Mesendoderm (in vitro differentiated cells): Measurements from ENCODE around the gene KIF2C.

ENCODE experiments used
- DNase-seq: peaks from one replicate; pipeline ENCODE4 v3.0.0; 2013
- H2AK5ac ChIP-seq: 2 replicates; pipeline ENCODE4 v1.6.1; 2013; ENCODE audit warnings: low read length, inconsistent platforms
- H2BK120ac ChIP-seq: 2 replicates; pipeline ENCODE4 v1.6.1; 2013; ENCODE audit warnings: low read depth, mild to moderate bottlenecking, low read length, moderate library complexity, mixed read lengths
- H2BK15ac ChIP-seq: replicated peaks from 2 replicates; pipeline ENCODE4 v1.6.1; 2013; ENCODE audit warnings: low read depth, mild to moderate bottlenecking, moderate library complexity
- H2BK5ac ChIP-seq: 2 replicates; pipeline ENCODE4 v1.6.1; 2013; ENCODE audit warnings: low read length, inconsistent platforms
- H3K18ac ChIP-seq: 2 replicates; pipeline ENCODE4 v1.6.1; 2013; ENCODE audit warnings: mild to moderate bottlenecking, low read length, mixed read lengths
- H3K23ac ChIP-seq: one replicate; pipeline ENCODE4 v1.6.1; 2013; ENCODE audit warnings: low read length
- H3K27ac ChIP-seq: 2 replicates; pipeline ENCODE4 v1.5.1; 2013; ENCODE audit warnings: low read depth, mild to moderate bottlenecking, inconsistent platforms, low read length, moderate library complexity
- H3K27me3 ChIP-seq: 2 replicates; pipeline ENCODE4 v1.6.1; 2013; ENCODE audit warnings: low read length, control low read depth, mild to moderate bottlenecking, inconsistent platforms; ENCODE audit not compliant: insufficient read depth, poor library complexity
- H3K36me3 ChIP-seq: 2 replicates; pipeline ENCODE4 v1.6.1; 2013; ENCODE audit warnings: low read length, inconsistent platforms; ENCODE audit not compliant: control insufficient read depth, insufficient read depth
- H3K4ac ChIP-seq: one replicate; pipeline ENCODE4 v1.6.1; 2013; ENCODE audit warnings: low read depth, mild to moderate bottlenecking, low read length, moderate library complexity
- H3K4me1 ChIP-seq: 2 replicates; pipeline ENCODE4 v1.6.1; 2013; ENCODE audit warnings: low read depth, low read length, inconsistent platforms; ENCODE audit not compliant: control insufficient read depth
- H3K4me2 ChIP-seq: 2 replicates; pipeline ENCODE4 v1.6.1; 2013; ENCODE audit warnings: low read length
- H3K4me3 ChIP-seq: 2 replicates; pipeline ENCODE4 v1.5.1; 2013; ENCODE audit warnings: mild to moderate bottlenecking, low read length
- H3K56ac ChIP-seq: one replicate; pipeline ENCODE4 v1.6.1; 2013; ENCODE audit warnings: low read length
- H3K79me1 ChIP-seq: 2 replicates; pipeline ENCODE4 v1.6.1; 2013; ENCODE audit warnings: low read length, inconsistent platforms
- H3K79me2 ChIP-seq: 2 replicates; pipeline ENCODE4 v1.6.1; 2013; ENCODE audit warnings: mild to moderate bottlenecking, low read length; ENCODE audit not compliant: control insufficient read depth, insufficient read depth
- H3K9ac ChIP-seq: 2 replicates; pipeline ENCODE4 v1.6.1; 2013; ENCODE audit warnings: low read length, inconsistent platforms
- H4K5ac ChIP-seq: one replicate; pipeline ENCODE4 v1.6.1; 2013; ENCODE audit warnings: low read length
- H4K8ac ChIP-seq: one replicate; pipeline ENCODE4 v1.6.1; 2013; ENCODE audit warnings: low read depth, mild to moderate bottlenecking, control low read depth, low read length, moderate library complexity
- WGBS: extraction: QIAGEN DNeasy Blood & Tissue Kit; methylation state at CpG from one replicate; pipeline ENCODE4 v1.1.7; 2013; ENCODE audit warnings: low lambda C conversion rate, missing lambda C conversion rate; ENCODE audit not compliant: insufficient coverage; ENCODE audit errors: extremely low coverage; 5-methylcytosine and 5-hydroxymethylcytosine counted together

Gene KIF2C

GRCh38 chr1:44784094-44785028, 44.7 kb downstream of the KIF2C start:
- H3K4ac ChIP-seq, result peak overlapping the region; percentile 46
- peak overlapping the region; percentile 93 for H4K5ac ChIP-seq

GRCh38 chr1:44785029-44785380, 45.4 kb downstream of the KIF2C start:
- no peak overlapping the region for H2AK5ac ChIP-seq
- H3K27me3 ChIP-seq, result no peaks in the 10 kb centered on the region
- H2BK5ac ChIP-seq, result no peak overlapping the region
- H3K36me3 ChIP-seq, result no peaks in the 10 kb centered on the region
- H3K18ac ChIP-seq, result no peak overlapping the region
- no peak overlapping the region for H3K23ac ChIP-seq
- H2BK120ac ChIP-seq, result no peak overlapping the region
- no CpG with 5 or more reads among the region's 6 CpGs for WGBS
- no peak for DNase-seq
- no peak overlapping the region for H3K27ac ChIP-seq
- no peak overlapping the region for H3K4ac ChIP-seq
- no peak overlapping the region for H2BK15ac ChIP-seq
- H3K79me2 ChIP-seq, result no peaks in the 10 kb centered on the region
- H3K4me2 ChIP-seq, result no peak overlapping the region
- peaks cover 5% of the 10 kb centered on the region for H3K4me1 ChIP-seq
- no peak overlapping the region for H3K9ac ChIP-seq
- no peak overlapping the region for H4K5ac ChIP-seq
- no peak overlapping the region for H4K8ac ChIP-seq
- H3K79me1 ChIP-seq, result no peaks in the 10 kb centered on the region
- H3K4me3 ChIP-seq, result no peak overlapping the region
- H3K56ac ChIP-seq, result no peak overlapping the region

More at GRCh38 chr1:44784094-44785028, 44.7 kb downstream of the KIF2C start:
- Histone ChIP-seq H3K36me3 (no peaks in the 10 kb centered on the region), H3K18ac (peak overlapping the region; percentile 25), H3K23ac (peak overlapping the region; percentile 90), H3K27ac (no peak overlapping the region), H3K4me3 (peak overlapping the region; percentile 7), H3K79me1 (no peaks in the 10 kb centered on the region), H2BK15ac (no peak overlapping the region), H3K4me1 (peaks cover 5% of the 10 kb centered on the region), H3K79me2 (no peaks in the 10 kb centered on the region), H4K8ac (no peak overlapping the region), H2BK5ac (peak overlapping the region; percentile 26), H2AK5ac (no peak overlapping the region), H3K9ac (peak overlapping the region; percentile 74), H3K56ac (peak overlapping the region; percentile 91), H3K27me3 (no peaks in the 10 kb centered on the region), H2BK120ac (no peak overlapping the region), H3K4me2 (peak overlapping the region; percentile 50)
- peak; percentile 63 for DNase-seq
- WGBS, result no CpG with 5 or more reads among the region's 71 CpGs

- H3K79me2 ChIP-seq, result no peaks in the 10 kb centered on the region
- no peak overlapping the region for H2BK5ac ChIP-seq
- H3K4me2 ChIP-seq, result no peak overlapping the region
- no peak overlapping the region for H2BK120ac ChIP-seq
- H3K4me1 ChIP-seq, result peaks cover 5% of the 10 kb centered on the region
- no peak for DNase-seq
- H4K8ac ChIP-seq, result no peak overlapping the region
- H3K4ac ChIP-seq, result no peak overlapping the region
- H3K4me3 ChIP-seq, result no peak overlapping the region
- no peaks in the 10 kb centered on the region for H3K27me3 ChIP-seq
- peak overlapping the region; percentile 48 for H3K9ac ChIP-seq
- H4K5ac ChIP-seq, result no peak overlapping the region
- no peaks in the 10 kb centered on the region for H3K79me1 ChIP-seq
- WGBS, result no CpG with 5 or more reads among the region's 11 CpGs
- H3K23ac ChIP-seq, result no peak overlapping the region
- no peak overlapping the region for H3K18ac ChIP-seq
- H3K27ac ChIP-seq, result no peak overlapping the region
- H2BK15ac ChIP-seq, result no peak overlapping the region
- no peak overlapping the region for H2AK5ac ChIP-seq
- H3K36me3 ChIP-seq, result no peaks in the 10 kb centered on the region
- peak overlapping the region; percentile 68 for H3K56ac ChIP-seq
Measured at GRCh38 chr1:44785501-44786137, 46.0 kb downstream of the KIF2C start.

GRCh38 chr1:44786138-44786840, 46.7 kb downstream of the KIF2C start:
- Histone ChIP-seq H2BK120ac (no peak overlapping the region), H3K4me3 (peak overlapping the region; percentile 24), H3K23ac (no peak overlapping the region), H2BK15ac (no peak overlapping the region), H3K36me3 (no peaks in the 10 kb centered on the region), H3K4me1 (peaks cover 5% of the 10 kb centered on the region), H2BK5ac (no peak overlapping the region), H4K8ac (no peak overlapping the region), H3K9ac (peak overlapping the region; percentile 73), H3K4ac (no peak overlapping the region), H2AK5ac (no peak overlapping the region), H3K27ac (no peak overlapping the region), H3K18ac (no peak overlapping the region), H4K5ac (no peak overlapping the region), H3K79me1 (no peaks in the 10 kb centered on the region), H3K27me3 (no peaks in the 10 kb centered on the region), H3K79me2 (no peaks in the 10 kb centered on the region), H3K56ac (peak overlapping the region; percentile 94), H3K4me2 (peak overlapping the region; percentile 91)
- peak; percentile 84 for DNase-seq
- no CpG with 5 or more reads among the region's 49 CpGs for WGBS

- WGBS, result no CpG with 5 or more reads among the region's 9 CpGs
- Histone ChIP-seq H4K8ac (no peak overlapping the region), H3K23ac (no peak overlapping the region), H3K4ac (no peak overlapping the region), H2BK120ac (no peak overlapping the region), H3K18ac (no peak overlapping the region), H2BK5ac (no peak overlapping the region), H3K79me1 (no peaks in the 10 kb centered on the region), H3K9ac (peak overlapping the region; percentile 73), H3K27me3 (no peaks in the 10 kb centered on the region), H3K79me2 (no peaks in the 10 kb centered on the region), H3K4me2 (peak overlapping the region; percentile 91), H3K4me1 (peaks cover 5% of the 10 kb centered on the region), H2BK15ac (no peak overlapping the region), H3K56ac (peak overlapping the region; percentile 94), H2AK5ac (no peak overlapping the region), H3K36me3 (no peaks in the 10 kb centered on the region), H3K4me3 (no peak overlapping the region), H3K27ac (no peak overlapping the region), H4K5ac (no peak overlapping the region)
- no peak for DNase-seq
Measured at GRCh38 chr1:44786841-44787426, 47.3 kb downstream of the KIF2C start.
